GM12873 (cell line): ENCODE results near the gene OLIG2.

Experiments used
- TF ChIP-seq, protein P1 (sequence below): IDR thresholded peaks from 2 replicates; pipeline ENCODE4 v1.5.1; 2012; ENCODE audit warnings: low read depth, mild to moderate bottlenecking, moderate library complexity, low read length, control low read depth; ENCODE audit not compliant: insufficient read depth; ENCODE audit errors: missing control alignments

The OLIG2 gene

DNA sequence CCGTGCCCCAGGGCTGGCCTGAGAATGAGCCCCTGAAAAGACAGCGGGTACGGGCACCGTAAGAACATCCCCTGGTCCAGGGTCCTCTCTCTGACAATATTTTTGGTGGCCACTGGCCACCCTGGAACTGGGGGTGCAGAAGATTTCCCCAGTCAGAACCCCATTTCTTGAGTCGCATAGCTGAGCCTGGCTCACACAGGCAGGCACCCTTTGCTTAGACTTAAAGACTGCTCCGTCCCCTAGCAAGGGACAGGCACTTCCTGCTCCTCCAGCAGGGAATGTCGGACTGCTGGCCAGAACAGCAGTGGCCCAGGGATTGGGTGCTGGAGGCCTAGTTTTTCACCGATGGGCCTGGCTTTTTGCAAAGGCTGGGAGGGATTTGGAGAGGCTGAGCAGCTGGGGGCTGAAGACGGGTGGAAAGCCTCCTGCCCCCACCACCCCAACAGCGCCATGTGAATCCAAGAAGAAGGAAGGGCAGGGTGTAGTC lies 4.3 kb downstream of the OLIG2 start:
- TF ChIP-seq, protein P1, sequence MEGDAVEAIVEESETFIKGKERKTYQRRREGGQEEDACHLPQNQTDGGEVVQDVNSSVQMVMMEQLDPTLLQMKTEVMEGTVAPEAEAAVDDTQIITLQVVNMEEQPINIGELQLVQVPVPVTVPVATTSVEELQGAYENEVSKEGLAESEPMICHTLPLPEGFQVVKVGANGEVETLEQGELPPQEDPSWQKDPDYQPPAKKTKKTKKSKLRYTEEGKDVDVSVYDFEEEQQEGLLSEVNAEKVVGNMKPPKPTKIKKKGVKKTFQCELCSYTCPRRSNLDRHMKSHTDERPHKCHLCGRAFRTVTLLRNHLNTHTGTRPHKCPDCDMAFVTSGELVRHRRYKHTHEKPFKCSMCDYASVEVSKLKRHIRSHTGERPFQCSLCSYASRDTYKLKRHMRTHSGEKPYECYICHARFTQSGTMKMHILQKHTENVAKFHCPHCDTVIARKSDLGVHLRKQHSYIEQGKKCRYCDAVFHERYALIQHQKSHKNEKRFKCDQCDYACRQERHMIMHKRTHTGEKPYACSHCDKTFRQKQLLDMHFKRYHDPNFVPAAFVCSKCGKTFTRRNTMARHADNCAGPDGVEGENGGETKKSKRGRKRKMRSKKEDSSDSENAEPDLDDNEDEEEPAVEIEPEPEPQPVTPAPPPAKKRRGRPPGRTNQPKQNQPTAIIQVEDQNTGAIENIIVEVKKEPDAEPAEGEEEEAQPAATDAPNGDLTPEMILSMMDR = no peak

DNA sequence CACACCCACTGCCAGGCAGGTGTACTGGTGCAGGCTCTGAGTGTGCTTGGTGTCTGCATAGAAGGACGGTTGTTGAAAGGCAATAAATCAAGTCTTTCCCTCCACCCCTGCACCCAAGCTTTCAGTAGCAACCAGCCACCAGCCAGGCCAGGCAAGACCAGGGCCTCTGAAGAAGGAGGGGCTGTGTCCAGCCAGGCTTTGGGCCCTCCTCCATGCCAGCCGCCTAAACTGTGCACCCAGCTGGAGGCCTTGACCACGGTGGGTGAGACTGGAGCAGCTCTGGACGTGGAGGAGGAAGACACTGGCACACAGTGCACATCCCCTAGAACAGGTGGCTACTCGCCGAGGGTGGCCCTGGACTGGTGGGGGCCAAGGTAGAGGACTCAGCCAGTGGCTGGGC lies 4.9 kb downstream of the OLIG2 start:
- TF ChIP-seq, protein P1 = no peak

DNA sequence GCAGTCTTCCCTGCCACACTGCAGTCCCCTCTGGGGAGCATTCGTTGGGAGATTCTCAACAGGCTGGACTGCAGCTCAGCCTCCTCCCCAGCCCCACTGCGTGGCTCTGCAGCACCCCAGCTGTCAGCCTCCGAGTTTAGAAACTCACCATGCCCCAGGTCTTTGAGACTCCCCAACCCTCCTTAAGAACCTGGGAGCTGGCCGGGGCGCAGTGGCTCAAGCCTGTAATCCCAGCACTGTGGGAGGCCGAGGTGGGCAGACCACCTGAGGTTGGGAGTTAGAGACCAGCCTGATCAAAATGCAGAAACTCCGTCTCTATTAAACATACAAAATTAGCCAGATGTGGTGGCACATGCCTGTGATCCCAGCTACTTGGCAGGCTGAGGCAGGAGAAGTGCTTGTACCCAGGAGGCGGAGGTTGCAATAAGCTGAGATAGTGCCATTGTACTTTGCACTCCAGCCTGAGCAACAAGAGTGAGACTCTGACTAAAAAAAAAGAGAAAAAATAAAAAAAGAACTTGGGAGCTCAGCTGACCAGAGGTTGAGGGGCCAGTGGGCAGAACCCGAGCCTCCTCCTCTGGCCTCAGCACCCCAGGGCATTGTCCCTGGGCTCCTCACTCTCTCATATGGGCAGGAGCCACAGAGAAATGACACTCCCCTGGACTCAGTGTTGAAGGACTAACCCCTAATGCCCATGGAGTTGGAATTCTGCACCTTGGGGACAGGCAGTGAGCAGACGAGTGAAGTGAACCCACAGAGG lies 5.6 kb downstream of the OLIG2 start:
- TF ChIP-seq, protein P1 = no peak

DNA sequence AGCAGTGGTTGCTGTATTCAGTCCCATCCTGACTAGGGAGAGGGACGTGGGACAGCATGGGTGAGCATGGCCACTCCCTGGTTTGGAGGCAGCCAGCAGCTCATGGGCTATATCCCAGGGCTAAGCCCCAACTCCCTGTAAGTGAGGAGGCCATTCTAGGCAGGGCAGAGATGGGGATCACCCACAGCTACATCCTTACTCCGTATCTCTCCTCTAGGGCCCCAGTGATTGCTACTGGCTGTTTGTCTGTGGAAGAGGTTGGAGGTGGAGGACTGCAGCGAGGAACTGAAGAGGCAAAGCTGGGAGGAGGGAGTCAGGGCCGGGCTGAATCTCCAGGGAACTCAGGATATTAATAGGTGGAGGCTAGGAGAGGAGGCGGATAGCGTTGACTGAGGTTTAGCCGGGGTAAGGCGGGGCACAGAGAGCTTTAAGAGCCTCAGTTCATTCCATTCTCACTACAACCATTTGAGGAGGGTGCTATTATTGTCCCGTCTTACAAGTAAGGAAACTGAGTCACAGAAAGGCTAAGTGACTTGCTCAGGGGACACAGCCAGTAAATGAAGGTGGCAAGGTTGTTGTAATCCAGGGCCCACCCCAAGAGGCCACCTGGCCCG lies 6.8 kb downstream of the OLIG2 start:
- TF ChIP-seq, protein P1 = no peak

DNA sequence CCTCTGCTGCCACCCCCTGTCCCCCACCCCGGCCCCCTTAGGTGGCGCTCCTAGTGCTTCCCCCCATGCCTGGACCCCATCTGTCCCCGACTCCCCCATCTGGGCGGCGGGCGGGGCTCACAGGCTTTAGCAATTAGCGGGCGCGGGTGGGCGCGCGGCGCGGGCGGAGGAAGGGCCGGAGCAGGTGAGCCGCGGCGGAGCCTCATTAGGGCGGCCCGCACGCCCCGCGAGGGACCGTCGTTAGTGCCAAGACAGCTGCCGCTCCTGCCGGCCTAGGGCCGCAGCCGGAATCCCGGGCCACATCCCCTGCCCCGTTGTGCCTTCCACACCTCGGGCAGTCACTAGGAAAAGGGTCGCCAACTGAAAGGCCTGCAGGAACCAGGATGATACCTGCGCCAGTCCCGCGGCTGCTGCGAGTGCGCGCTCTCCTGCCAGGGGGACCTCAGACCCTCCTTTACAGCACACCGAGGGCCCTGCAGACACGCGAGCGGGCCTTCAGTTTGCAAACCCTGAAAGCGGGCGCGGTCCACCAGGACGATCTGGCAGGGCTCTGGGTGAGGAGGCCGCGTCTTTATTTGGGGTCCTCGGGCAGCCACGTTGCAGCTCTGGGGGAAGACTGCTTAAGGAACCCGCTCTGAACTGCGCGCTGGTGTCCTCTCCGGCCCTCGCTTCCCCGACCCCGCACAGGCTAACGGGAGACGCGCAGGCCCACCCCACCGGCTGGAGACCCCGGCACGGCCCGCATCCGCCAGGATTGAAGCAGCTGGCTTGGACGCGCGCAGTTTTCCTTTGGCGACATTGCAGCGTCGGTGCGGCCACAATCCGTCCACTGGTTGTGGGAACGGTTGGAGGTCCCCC lies 7.6 kb downstream of the OLIG2 start:
- TF ChIP-seq, protein P1 = no peak

DNA sequence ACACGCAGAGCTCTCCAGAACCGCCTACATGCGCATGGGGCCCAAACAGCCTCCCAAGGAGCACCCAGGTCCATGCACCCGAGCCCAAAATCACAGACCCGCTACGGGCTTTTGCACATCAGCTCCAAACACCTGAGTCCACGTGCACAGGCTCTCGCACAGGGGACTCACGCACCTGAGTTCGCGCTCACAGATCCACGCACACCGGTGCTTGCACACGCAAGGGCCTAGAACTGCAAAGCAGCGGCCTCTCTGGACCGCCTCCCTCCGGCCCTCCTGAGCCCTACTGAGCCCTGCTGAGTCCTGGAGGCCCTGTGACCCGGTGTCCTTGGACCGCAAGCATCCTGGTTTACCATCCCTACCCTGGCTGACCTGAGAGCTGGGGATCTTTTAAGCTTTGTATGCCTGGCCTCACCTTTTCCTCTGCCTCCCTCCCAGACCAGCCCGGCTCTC lies 8.3 kb downstream of the OLIG2 start:
- TF ChIP-seq, protein P1 = no peak

DNA sequence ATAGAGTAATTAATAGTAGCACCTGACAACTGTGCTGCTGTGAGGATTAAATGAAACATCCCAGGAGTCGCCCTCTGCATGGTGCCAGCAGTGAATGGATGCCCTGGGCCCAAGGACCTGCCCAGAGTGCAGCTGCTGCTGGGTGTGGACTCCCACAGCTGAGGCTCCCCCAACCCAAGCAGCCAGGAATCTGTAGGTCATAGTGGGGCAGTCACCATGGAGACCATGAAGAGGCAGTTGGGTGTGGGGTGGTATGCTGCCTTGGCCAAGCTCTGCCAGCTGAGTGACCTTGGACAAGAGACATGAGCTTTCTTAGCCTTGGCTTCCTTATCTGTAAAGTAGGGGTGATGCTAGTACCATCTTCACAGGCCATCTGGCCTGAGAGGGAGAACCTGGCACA lies 9.4 kb downstream of the OLIG2 start:
- TF ChIP-seq, protein P1 = no peak
